ENCODE results near the gene SNX20.

Gene SNX20

GRCh38 chr16:50634947-50635346, 46.2 kb downstream of the SNX20 start:
- no peak for DNase-seq
- H3K27ac Mint-ChIP-seq: no peak overlapping the region
- no peak for ATAC-seq (replicated peaks)
- H3K4me1 Mint-ChIP-seq: peaks cover 0 to 3% of the 10 kb centered on the region in 2 donors
- peaks cover 8 to 21% of the 10 kb centered on the region in 2 donors for H3K27me3 Mint-ChIP-seq
- no peaks in the 10 kb centered on the region for H3K9me3 Mint-ChIP-seq
- no peaks in the 10 kb centered on the region for H3K36me3 Mint-ChIP-seq
- no peak overlapping the region for H3K4me3 Mint-ChIP-seq

DNA sequence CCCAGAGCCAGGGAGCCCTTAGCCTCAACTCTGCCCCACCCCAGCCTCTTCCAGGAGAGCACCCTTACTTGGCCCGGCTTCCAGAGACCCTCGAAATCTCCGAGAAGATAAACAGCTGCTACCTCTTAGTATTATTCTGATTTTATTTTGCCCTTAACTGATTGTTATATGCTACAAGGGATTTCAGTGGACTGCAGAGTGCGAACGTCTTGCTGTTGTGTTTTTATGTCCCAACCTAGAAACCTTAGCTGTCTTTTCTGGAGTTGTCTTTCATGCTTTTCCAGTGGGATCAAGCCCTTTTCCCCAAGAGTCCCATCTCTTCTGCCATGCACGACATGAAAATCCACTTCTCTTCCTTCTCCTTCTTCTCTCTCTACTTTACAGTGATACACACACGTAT, 47.0 kb downstream of the SNX20 start:
- no peak for DNase-seq
- Mint-ChIP-seq H3K4me1 (peaks cover 0 to 3% of the 10 kb centered on the region in 2 donors), H3K27ac (no peak overlapping the region), H3K4me3 (no peak overlapping the region), H3K27me3 (peaks cover 6 to 20% of the 10 kb centered on the region in 2 donors), H3K9me3 (no peaks in the 10 kb centered on the region), H3K36me3 (no peaks in the 10 kb centered on the region)
- no peak for ATAC-seq (replicated peaks)

GRCh38 chr16:50632927-50633800, 47.9 kb downstream of the SNX20 start:
- Mint-ChIP-seq H3K36me3 (no peaks in the 10 kb centered on the region), H3K27ac (no peak overlapping the region), H3K27me3 (peaks cover 4 to 18% of the 10 kb centered on the region in 2 donors), H3K4me1 (peaks cover 0 to 3% of the 10 kb centered on the region in 2 donors), H3K4me3 (no peak overlapping the region), H3K9me3 (no peaks in the 10 kb centered on the region)
- DNase-seq: no peak
- ATAC-seq (replicated peaks): no peak

GRCh38 chr16:50631985-50632576, 49.0 kb downstream of the SNX20 start:
- Mint-ChIP-seq H3K27me3 (peaks cover 4 to 14% of the 10 kb centered on the region in 2 donors), H3K4me3 (no peak overlapping the region), H3K4me1 (peaks cover 8 to 11% of the 10 kb centered on the region in 2 donors), H3K36me3 (no peaks in the 10 kb centered on the region), H3K9me3 (no peaks in the 10 kb centered on the region), H3K27ac (no peak overlapping the region)
- no peak for ATAC-seq (replicated peaks)
- no peak for DNase-seq

DNA sequence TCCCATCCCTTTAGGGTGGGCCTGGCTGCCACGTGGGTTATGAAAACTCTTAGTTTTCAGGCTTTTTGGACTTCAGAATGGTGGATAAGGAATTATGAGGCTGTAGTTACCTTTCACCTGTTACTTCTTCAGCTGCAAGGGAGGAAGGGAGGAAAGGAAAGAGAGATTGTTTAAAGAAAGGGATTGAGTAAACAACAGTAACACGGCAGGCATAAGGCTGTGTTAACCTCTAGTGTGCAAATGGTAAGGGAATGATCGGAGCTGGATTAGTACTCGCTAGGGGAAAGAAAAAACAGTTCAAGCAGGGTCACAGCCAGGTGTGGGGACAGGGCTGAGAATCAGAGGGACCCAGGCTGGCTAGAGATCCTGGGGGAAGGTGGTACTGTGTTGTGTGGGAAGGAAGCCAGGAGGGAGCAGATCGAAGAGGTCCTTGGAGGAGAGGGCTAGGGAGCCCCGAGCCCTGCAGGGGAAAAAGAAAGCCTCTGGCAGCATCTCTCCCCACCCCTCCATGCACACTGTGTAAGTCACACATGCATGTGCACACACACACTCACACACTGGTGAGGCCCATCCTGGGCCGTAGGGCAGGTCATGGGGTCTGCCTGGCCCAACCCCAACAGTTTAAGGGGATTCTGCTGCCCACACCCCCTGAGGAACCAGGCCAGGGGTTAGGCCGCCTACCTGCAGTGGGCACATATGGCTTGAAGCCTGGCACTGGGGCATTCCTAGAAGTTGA, 49.7 kb downstream of the SNX20 start:
- DNase-seq (no peak), ATAC-seq (replicated peaks) (no peak)
- Mint-ChIP-seq H3K36me3 (no peaks in the 10 kb centered on the region), H3K9me3 (no peaks in the 10 kb centered on the region), H3K4me1 (peaks cover 15 to 16% of the 10 kb centered on the region in 2 donors), H3K27me3 (peaks cover 4 to 14% of the 10 kb centered on the region in 2 donors), H3K27ac (no peak overlapping the region), H3K4me3 (no peak overlapping the region)

GRCh38 chr16:50630394-50631020, 50.6 kb downstream of the SNX20 start:
- ATAC-seq (replicated peaks) (no peak), DNase-seq (no peak)
- H3K9me3 Mint-ChIP-seq: no peaks in the 10 kb centered on the region
- peaks cover 4 to 14% of the 10 kb centered on the region in 2 donors for H3K27me3 Mint-ChIP-seq
- no peak overlapping the region for H3K4me3 Mint-ChIP-seq
- no peaks in the 10 kb centered on the region for H3K36me3 Mint-ChIP-seq
- no peak overlapping the region for H3K27ac Mint-ChIP-seq
- H3K4me1 Mint-ChIP-seq: peaks cover 16 to 18% of the 10 kb centered on the region in 2 donors

DNA sequence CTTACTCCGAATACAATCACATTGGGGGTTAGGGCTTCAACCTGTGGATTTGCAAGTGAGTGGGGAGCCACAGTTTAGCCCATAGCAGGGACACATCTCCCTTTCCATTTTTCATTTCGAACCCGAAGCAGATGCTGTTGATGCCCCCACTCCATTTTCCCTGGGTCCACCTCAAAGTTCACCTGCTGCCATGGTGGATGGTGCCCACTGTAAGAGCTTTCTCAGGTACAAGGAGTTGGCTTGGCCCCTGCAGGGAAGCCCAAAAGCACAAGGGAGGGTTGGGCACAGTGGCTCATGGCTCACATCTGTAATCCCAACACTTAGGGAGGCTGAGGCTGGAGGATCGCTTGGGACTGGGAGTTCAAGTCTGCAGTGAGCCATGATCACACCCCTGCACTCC, 51.8 kb downstream of the SNX20 start:
- ATAC-seq (replicated peaks): no peak
- H3K4me1 Mint-ChIP-seq: peaks cover 16 to 18% of the 10 kb centered on the region in 2 donors
- H3K27ac Mint-ChIP-seq: no peak overlapping the region

DNA sequence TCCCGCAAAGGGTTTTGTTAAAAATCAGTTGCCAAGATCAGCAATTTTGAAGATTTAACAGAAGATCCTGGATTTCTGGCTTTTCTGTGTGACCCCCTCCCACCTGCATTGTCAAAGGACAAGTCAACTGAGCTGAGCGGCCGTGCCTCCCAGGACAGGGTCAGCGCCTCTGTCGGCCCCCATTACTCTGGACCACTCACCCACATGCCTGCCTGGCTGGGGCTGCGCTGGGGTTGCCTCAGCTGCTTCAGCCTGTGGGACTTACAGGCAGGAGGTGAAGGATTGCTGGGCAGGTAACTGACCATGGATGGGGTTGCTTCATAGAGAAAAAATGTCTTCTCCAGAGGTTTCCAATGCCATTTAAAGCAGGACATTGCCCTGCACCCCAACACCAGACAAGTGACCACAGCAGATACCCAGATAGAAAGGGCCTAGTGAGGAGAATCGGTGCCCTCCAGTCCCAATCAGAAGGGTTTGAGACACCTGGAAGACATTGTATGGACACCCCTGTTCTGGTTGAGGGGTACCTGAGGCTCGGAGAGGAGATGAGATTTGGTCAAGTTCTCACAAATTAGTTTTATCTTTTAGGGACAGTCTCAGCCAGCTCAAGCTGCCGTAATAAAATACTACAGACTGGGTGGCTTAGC, 52.8 kb downstream of the SNX20 start:
- H3K4me3 Mint-ChIP-seq: no peak overlapping the region
- H3K27ac Mint-ChIP-seq: no peak overlapping the region
- no peak for ATAC-seq (replicated peaks)
- no peaks in the 10 kb centered on the region for H3K36me3 Mint-ChIP-seq
- peaks cover 16 to 18% of the 10 kb centered on the region in 2 donors for H3K4me1 Mint-ChIP-seq
- no peaks in the 10 kb centered on the region for H3K9me3 Mint-ChIP-seq
- DNase-seq: no peak
- H3K27me3 Mint-ChIP-seq: peaks cover 0 to 5% of the 10 kb centered on the region in 2 donors

More for the DNA sequence above, 51.8 kb downstream of the SNX20 start:
- Mint-ChIP-seq H3K9me3 (no peaks in the 10 kb centered on the region), H3K4me3 (no peak overlapping the region), H3K27me3 (peaks cover 2 to 8% of the 10 kb centered on the region in 2 donors), H3K36me3 (no peaks in the 10 kb centered on the region)
- no peak for DNase-seq

GRCh38 chr16:50627419-50627818, 53.7 kb downstream of the SNX20 start:
- Mint-ChIP-seq H3K4me1 (peaks cover 16 to 18% of the 10 kb centered on the region in 2 donors), H3K9me3 (no peaks in the 10 kb centered on the region), H3K27ac (peak overlapping the region; percentile 66), H3K4me3 (peak overlapping the region; percentile 54 to 65), H3K36me3 (no peaks in the 10 kb centered on the region), H3K27me3 (peaks cover 0 to 5% of the 10 kb centered on the region in 2 donors)
- ATAC-seq (replicated peaks) (peak; percentile 78 to 79), DNase-seq (peak; percentile 11)

DNA sequence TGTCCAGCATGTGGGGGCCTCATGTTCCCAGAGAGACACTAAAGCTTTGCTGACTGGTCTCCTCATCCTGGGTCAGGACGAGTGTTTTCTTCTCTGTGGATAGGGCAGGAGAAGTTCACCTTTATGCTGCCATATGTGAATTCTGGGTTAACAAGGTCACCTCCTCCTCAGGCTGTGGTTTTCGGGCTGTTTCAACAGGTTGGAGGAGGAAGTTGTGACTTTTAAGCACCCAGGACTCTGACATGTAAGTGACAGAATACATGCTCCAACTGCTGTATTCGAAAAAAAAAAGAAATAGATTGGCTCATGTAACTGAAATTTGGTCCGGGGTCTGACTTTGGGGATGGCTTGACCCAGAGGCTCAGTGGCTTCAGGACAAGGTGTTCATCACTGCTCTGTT, 54.2 kb downstream of the SNX20 start:
- no peak overlapping the region for H3K4me3 Mint-ChIP-seq
- no peaks in the 10 kb centered on the region for H3K9me3 Mint-ChIP-seq
- ATAC-seq (replicated peaks): peak; percentile 16 to 22

GRCh38 chr16:50625374-50625773, 55.7 kb downstream of the SNX20 start:
- Mint-ChIP-seq H3K27me3 (peaks cover 0 to 5% of the 10 kb centered on the region in 2 donors), H3K4me1 (peaks cover 16 to 18% of the 10 kb centered on the region in 2 donors), H3K27ac (no peak overlapping the region), H3K36me3 (peaks cover 0 to 3% of the 10 kb centered on the region in 2 donors), H3K9me3 (no peaks in the 10 kb centered on the region), H3K4me3 (no peak overlapping the region)
- ATAC-seq (replicated peaks) (no peak), DNase-seq (no peak)

More for the DNA sequence above, 54.2 kb downstream of the SNX20 start:
- DNase-seq: no peak
- Mint-ChIP-seq H3K36me3 (no peaks in the 10 kb centered on the region), H3K27ac (peak overlapping the region; percentile 66), H3K27me3 (peaks cover 0 to 5% of the 10 kb centered on the region in 2 donors), H3K4me1 (peaks cover 16 to 18% of the 10 kb centered on the region in 2 donors)

GRCh38 chr16:50624449-50624970, 56.6 kb downstream of the SNX20 start:
- Mint-ChIP-seq H3K4me1 (peaks cover 16 to 18% of the 10 kb centered on the region in 2 donors), H3K27me3 (peaks cover 0 to 3% of the 10 kb centered on the region in 2 donors), H3K4me3 (no peak overlapping the region), H3K9me3 (no peaks in the 10 kb centered on the region), H3K36me3 (peaks cover 0 to 3% of the 10 kb centered on the region in 2 donors), H3K27ac (no peak overlapping the region)
- no peak for ATAC-seq (replicated peaks)
- DNase-seq: no peak

DNA sequence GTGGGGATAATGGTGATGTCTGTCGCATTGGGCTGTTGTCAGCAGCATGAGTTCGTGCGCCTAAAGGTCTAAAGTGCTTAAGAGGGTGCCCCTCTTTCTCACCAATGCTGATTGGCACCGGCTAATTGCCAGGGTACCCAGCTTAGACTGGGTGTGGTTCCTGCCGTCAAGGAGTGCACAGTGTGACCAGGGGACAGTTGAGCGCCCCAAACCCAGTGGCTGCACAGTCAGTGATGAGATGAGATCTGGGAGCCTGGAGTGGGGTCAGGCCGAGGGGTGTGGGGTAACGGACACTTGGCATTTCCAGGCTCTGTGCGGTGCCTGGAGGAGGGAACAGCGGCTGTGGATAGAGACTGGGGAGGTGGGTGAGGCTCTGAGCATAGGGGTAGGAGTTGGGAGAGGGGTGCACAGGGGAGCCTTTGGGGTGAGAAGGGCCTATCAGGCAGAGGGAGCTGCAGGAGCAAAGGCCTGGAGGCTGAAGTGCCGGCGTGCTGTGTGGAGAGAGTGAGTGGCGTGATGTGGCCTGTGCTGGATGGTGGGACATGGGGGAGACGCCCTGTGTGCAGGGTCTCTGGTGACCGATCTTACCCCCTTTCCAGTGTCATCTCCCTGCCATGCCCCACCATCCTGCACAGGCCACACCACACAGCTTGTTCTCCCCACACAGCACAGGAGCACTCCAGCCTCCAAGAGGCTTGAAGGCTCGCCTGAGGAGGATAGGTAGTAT, 58.3 kb downstream of the SNX20 start:
- no peak overlapping the region for H3K27ac Mint-ChIP-seq
- H3K4me1 Mint-ChIP-seq: peaks cover 16 to 17% of the 10 kb centered on the region in 2 donors
- H3K27me3 Mint-ChIP-seq: peaks cover 0 to 3% of the 10 kb centered on the region in 2 donors

More for the DNA sequence above, 58.3 kb downstream of the SNX20 start:
- H3K4me3 Mint-ChIP-seq: no peak overlapping the region
- DNase-seq (no peak), ATAC-seq (replicated peaks) (no peak)
- H3K36me3 Mint-ChIP-seq: peaks cover 0 to 3% of the 10 kb centered on the region in 2 donors
- no peaks in the 10 kb centered on the region for H3K9me3 Mint-ChIP-seq

All from stimulated activated naive B cell treated with anti-CD40 and anti-IgM and Interleukin-4, amounts not matched to agents 10 μg/mL and 1 μg/mL and 100 μg/mL, for 72 hours (primary cell).